HEK293 (cell line): ENCODE measurements around the gene ZGPAT.

Experiments
- CTCF ChIA-PET: fragments of 350-600 bp; formaldehyde crosslinking; extraction: SDS; loops from one replicate; lab custom pipeline; 2021; ENCODE audit warnings: antibody characterized with exemption; lab: Yijun Ruan, JAX
- POLR2A ChIA-PET: fragments of 300-600 bp; formaldehyde crosslinking; extraction: SDS; loops from one replicate; lab custom pipeline; 2020; ENCODE audit warnings: antibody characterized with exemption, inconsistent platforms; lab: Yijun Ruan, JAX
- H3K27ac ChIP-seq: fragments of 200-500 bp; sonication (Bioruptor generic); 2 replicates; pipeline ENCODE4 v1.5.1; 2014; ENCODE audit warnings: low read depth, low read length, control low read depth, inconsistent platforms; ENCODE audit errors: extremely low read depth
- H3K36me3 ChIP-seq, 2 experiments: fragments of 200-500 bp in 1 of 2; sonication (Bioruptor generic) in 1 of 2; 1 replicate in 1 of 2; 2 replicates in 1 of 2; pipeline ENCODE4 v1.5.1; 2014 to 2017; ENCODE audit warnings: inconsistent platforms in 2 of 2, low read length in 2 of 2; ENCODE audit not compliant: control insufficient read depth in 2 of 2, insufficient read depth in 1 of 2
- H3K4me1 ChIP-seq: fragments of 200-500 bp; sonication (Bioruptor generic); 2 replicates; pipeline ENCODE4 v1.5.1; 2014; ENCODE audit warnings: mild to moderate bottlenecking, low read length, inconsistent platforms; ENCODE audit not compliant: control insufficient read depth, insufficient read depth
- H3K4me3 ChIP-seq: 2 replicates; pipeline ENCODE4 v1.5.1; 2011; ENCODE audit warnings: low read depth, mild to moderate bottlenecking, control low read depth, low read length, moderate library complexity
- H3K9me3 ChIP-seq: fragments of 200-500 bp; sonication (Bioruptor generic); 2 replicates; pipeline ENCODE4 v1.5.1; 2014; ENCODE audit warnings: low read depth, low read length, inconsistent platforms; ENCODE audit not compliant: control insufficient read depth, insufficient read depth
- AEBP2 ChIP-seq: fragments of 450-650 bp; formaldehyde crosslinking; IDR thresholded peaks from 2 replicates; pipeline ENCODE4 v1.5.1; 2016; ENCODE audit warnings: missing biosample characterization, missing genetic modification characterization, borderline replicate concordance
- BCL11B ChIP-seq: fragments of 450-650 bp; formaldehyde crosslinking; IDR thresholded peaks from 2 replicates; pipeline ENCODE4 v1.5.1; 2016; ENCODE audit warnings: low read depth, missing biosample characterization, missing genetic modification characterization
- MYNN ChIP-seq: fragments of 450-650 bp; formaldehyde crosslinking; IDR thresholded peaks from 2 replicates; pipeline ENCODE4 v1.5.1; 2016; ENCODE audit warnings: missing biosample characterization, missing genetic modification characterization, borderline replicate concordance
- PATZ1 ChIP-seq: fragments of 450-650 bp; formaldehyde crosslinking; IDR thresholded peaks from 2 replicates; pipeline ENCODE4 v1.5.1; 2016; ENCODE audit warnings: missing biosample characterization, missing genetic modification characterization
- SCRT2 ChIP-seq: fragments of 450-650 bp; formaldehyde crosslinking; IDR thresholded peaks from 2 replicates; pipeline ENCODE4 v1.5.1; 2016; ENCODE audit warnings: missing biosample characterization, missing genetic modification characterization
- ZBTB1 ChIP-seq: fragments of 450-650 bp; formaldehyde crosslinking; IDR thresholded peaks from 2 replicates; pipeline ENCODE4 v1.5.1; 2016; ENCODE audit warnings: missing biosample characterization, missing genetic modification characterization
- ZBTB21 ChIP-seq: fragments of 450-650 bp; formaldehyde crosslinking; IDR thresholded peaks from 2 replicates; pipeline ENCODE4 v1.5.1; 2017; ENCODE audit warnings: missing biosample characterization, missing genetic modification characterization
- ZBTB48 ChIP-seq: fragments of 450-650 bp; formaldehyde crosslinking; IDR thresholded peaks from 2 replicates; pipeline ENCODE4 v1.5.1; 2016; ENCODE audit warnings: missing biosample characterization, missing genetic modification characterization
- ZFP69B ChIP-seq: fragments of 450-650 bp; formaldehyde crosslinking; IDR thresholded peaks from 2 replicates; pipeline ENCODE4 v1.5.1; 2016; ENCODE audit warnings: missing biosample characterization, missing genetic modification characterization
- ZNF114 ChIP-seq: fragments of 450-650 bp; formaldehyde crosslinking; IDR thresholded peaks from 2 replicates; pipeline ENCODE4 v1.5.0; 2017; ENCODE audit warnings: missing biosample characterization, missing genetic modification characterization
- ZNF121 ChIP-seq: fragments of 450-650 bp; formaldehyde crosslinking; IDR thresholded peaks from 2 replicates; pipeline ENCODE4 v1.5.1; 2016; ENCODE audit warnings: missing biosample characterization, missing genetic modification characterization
- ZNF132 ChIP-seq: fragments of 450-650 bp; formaldehyde crosslinking; IDR thresholded peaks from 2 replicates; pipeline ENCODE4 v1.5.1; 2017; ENCODE audit warnings: missing biosample characterization, missing genetic modification characterization, borderline replicate concordance
- ZNF138 ChIP-seq: fragments of 450-650 bp; formaldehyde crosslinking; IDR thresholded peaks from 2 replicates; pipeline ENCODE4 v1.5.1; 2016; ENCODE audit warnings: missing biosample characterization, missing genetic modification characterization, borderline replicate concordance
- ZNF211 ChIP-seq: fragments of 450-650 bp; formaldehyde crosslinking; IDR thresholded peaks from 2 replicates; pipeline ENCODE4 v1.5.1; 2016; ENCODE audit warnings: low read depth, missing biosample characterization, missing genetic modification characterization
- ZNF223 ChIP-seq: fragments of 450-650 bp; formaldehyde crosslinking; IDR thresholded peaks from 2 replicates; pipeline ENCODE4 v1.5.1; 2016; ENCODE audit warnings: missing biosample characterization, missing genetic modification characterization
- ZNF280D ChIP-seq: fragments of 450-650 bp; formaldehyde crosslinking; IDR thresholded peaks from 2 replicates; pipeline ENCODE4 v1.5.1; 2016; ENCODE audit warnings: missing biosample characterization, missing genetic modification characterization
- ZNF37A ChIP-seq: fragments of 450-650 bp; IDR thresholded peaks from 2 replicates; pipeline ENCODE4 v1.5.1; 2018; ENCODE audit warnings: missing biosample characterization, missing genetic modification characterization
- ZNF391 ChIP-seq: fragments of 450-650 bp; formaldehyde crosslinking; IDR thresholded peaks from 2 replicates; pipeline ENCODE4 v1.5.1; 2016; ENCODE audit warnings: low read depth, missing biosample characterization, missing genetic modification characterization, borderline replicate concordance
- ZNF426 ChIP-seq: fragments of 450-650 bp; formaldehyde crosslinking; IDR thresholded peaks from 2 replicates; pipeline ENCODE4 v1.5.1; 2017; ENCODE audit warnings: missing biosample characterization, missing genetic modification characterization, mild to moderate bottlenecking, inconsistent platforms, moderate library complexity
- ZNF501 ChIP-seq: fragments of 450-650 bp; formaldehyde crosslinking; IDR thresholded peaks from 2 replicates; pipeline ENCODE4 v1.5.1; 2016; ENCODE audit warnings: missing biosample characterization, missing genetic modification characterization
- ZNF654 ChIP-seq: fragments of 450-650 bp; formaldehyde crosslinking; IDR thresholded peaks from 2 replicates; pipeline ENCODE4 v1.5.1; 2016; ENCODE audit warnings: low read depth, missing biosample characterization, missing genetic modification characterization
- ZNF76 ChIP-seq: fragments of 450-650 bp; formaldehyde crosslinking; IDR thresholded peaks from 2 replicates; pipeline ENCODE4; 2016; ENCODE audit warnings: low read depth, missing biosample characterization, missing genetic modification characterization, borderline replicate concordance
- ZSCAN4 ChIP-seq: fragments of 450-650 bp; formaldehyde crosslinking; IDR thresholded peaks from 2 replicates; pipeline ENCODE4 v1.5.1; 2017; ENCODE audit warnings: missing biosample characterization, missing genetic modification characterization
- ZXDB ChIP-seq: fragments of 450-650 bp; formaldehyde crosslinking; IDR thresholded peaks from 2 replicates; pipeline ENCODE4 v1.5.1; 2016; ENCODE audit warnings: missing biosample characterization, missing genetic modification characterization
- TF ChIP-seq, protein P1 (sequence below): fragments of 450-650 bp; formaldehyde crosslinking; optimal IDR thresholded peaks from 2 replicates; pipeline ENCODE3; 2016; ENCODE audit warnings: missing biosample characterization, mild to moderate bottlenecking, missing genetic modification characterization

The ZGPAT gene

GRCh38 chr20:63664143-63664851, 43.5 kb upstream of the ZGPAT start:
- no peaks in the 10 kb centered on the region for H3K9me3 ChIP-seq
- CTCF ChIA-PET = no interaction called here
- TF ChIP-seq ZXDB (tag by site-specific recombination) = no peak
- TF ChIP-seq ZNF114 (tag by site-specific recombination) = no peak
- no peak for TF ChIP-seq ZNF654 (tag by site-specific recombination)
- TF ChIP-seq PATZ1 (tag by site-specific recombination) = no peak
- no peak for TF ChIP-seq ZNF391 (tag by site-specific recombination)
- no peak for TF ChIP-seq MYNN
- TF ChIP-seq ZFP69B (tag by site-specific recombination) = no peak
- TF ChIP-seq ZNF223 (tag by site-specific recombination) = no peak
- TF ChIP-seq BCL11B (tag by site-specific recombination) = no peak
- TF ChIP-seq ZNF211 = no peak
- TF ChIP-seq ZBTB21 (tag by site-specific recombination) = no peak
- TF ChIP-seq ZNF121 (tag by site-specific recombination) = no peak
- TF ChIP-seq ZNF426 = no peak
- TF ChIP-seq ZBTB1 (tag by site-specific recombination) = no peak
- TF ChIP-seq AEBP2 (tag by site-specific recombination) = no peak
- H3K4me3 ChIP-seq = no peak overlapping the region
- H3K4me1 ChIP-seq = no peaks in the 10 kb centered on the region
- peaks cover 3 to 87% of the 10 kb centered on the region in 2 experiments; a peak in 2 of 3 replicates for H3K36me3 ChIP-seq
- H3K27ac ChIP-seq = no peak overlapping the region
- POLR2A ChIA-PET = interaction anchor here (1.3 kb wide), 1 partner anchor 22 kb away, joined by 3 read pairs; no protein-coding TSS in a partner anchor

GRCh38 chr20:63664861-63665594, 42.8 kb upstream of the ZGPAT start:
- H3K27ac ChIP-seq = no peak overlapping the region
- H3K4me1 ChIP-seq = no peaks in the 10 kb centered on the region
- CTCF ChIA-PET = no interaction called here
- H3K36me3 ChIP-seq = peaks cover 3 to 89% of the 10 kb centered on the region in 2 experiments; a peak in 2 of 3 replicates
- H3K4me3 ChIP-seq = no peak overlapping the region
- POLR2A ChIA-PET = interaction anchor here (0.5 to 1.3 kb wide), 2 partner anchors 23 to 114 kb away, joined by 3 read pairs; no protein-coding TSS in a partner anchor
- no peaks in the 10 kb centered on the region for H3K9me3 ChIP-seq
- TF ChIP-seq ZNF280D = no peak
- TF ChIP-seq, protein P1, sequence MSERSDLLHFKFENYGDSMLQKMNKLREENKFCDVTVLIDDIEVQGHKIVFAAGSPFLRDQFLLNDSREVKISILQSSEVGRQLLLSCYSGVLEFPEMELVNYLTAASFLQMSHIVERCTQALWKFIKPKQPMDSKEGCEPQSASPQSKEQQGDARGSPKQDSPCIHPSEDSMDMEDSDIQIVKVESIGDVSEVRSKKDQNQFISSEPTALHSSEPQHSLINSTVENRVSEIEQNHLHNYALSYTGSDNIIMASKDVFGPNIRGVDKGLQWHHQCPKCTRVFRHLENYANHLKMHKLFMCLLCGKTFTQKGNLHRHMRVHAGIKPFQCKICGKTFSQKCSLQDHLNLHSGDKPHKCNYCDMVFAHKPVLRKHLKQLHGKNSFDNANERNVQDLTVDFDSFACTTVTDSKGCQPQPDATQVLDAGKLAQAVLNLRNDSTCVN (tag by site-specific recombination) = no peak
- TF ChIP-seq ZFP69B (tag by site-specific recombination) = no peak
- no peak for TF ChIP-seq ZNF138 (tag by site-specific recombination)
- no peak for TF ChIP-seq ZNF501 (tag by site-specific recombination)
- TF ChIP-seq ZNF76 (tag by site-specific recombination) = no peak
- TF ChIP-seq SCRT2 (tag by site-specific recombination) = no peak
- no peak for TF ChIP-seq ZNF37A (tag by site-specific recombination)
- TF ChIP-seq ZNF132 = no peak
- TF ChIP-seq ZSCAN4 (tag by site-specific recombination) = peak; percentile 37; the same call in 1 of the 2 replicates
- peak; percentile 78 for TF ChIP-seq ZBTB48
